ENCODE results near the gene LRRC59. TPM values are rescaled to one million over a fixed set of nuclear protein-coding genes. Genes with fewer than 3 reads are reported as not detected.

LRRC59 gene
- 10 to 100 TPM; 34.4 to 76.6 (median 50.3) TPM for total RNA-seq

DNA sequence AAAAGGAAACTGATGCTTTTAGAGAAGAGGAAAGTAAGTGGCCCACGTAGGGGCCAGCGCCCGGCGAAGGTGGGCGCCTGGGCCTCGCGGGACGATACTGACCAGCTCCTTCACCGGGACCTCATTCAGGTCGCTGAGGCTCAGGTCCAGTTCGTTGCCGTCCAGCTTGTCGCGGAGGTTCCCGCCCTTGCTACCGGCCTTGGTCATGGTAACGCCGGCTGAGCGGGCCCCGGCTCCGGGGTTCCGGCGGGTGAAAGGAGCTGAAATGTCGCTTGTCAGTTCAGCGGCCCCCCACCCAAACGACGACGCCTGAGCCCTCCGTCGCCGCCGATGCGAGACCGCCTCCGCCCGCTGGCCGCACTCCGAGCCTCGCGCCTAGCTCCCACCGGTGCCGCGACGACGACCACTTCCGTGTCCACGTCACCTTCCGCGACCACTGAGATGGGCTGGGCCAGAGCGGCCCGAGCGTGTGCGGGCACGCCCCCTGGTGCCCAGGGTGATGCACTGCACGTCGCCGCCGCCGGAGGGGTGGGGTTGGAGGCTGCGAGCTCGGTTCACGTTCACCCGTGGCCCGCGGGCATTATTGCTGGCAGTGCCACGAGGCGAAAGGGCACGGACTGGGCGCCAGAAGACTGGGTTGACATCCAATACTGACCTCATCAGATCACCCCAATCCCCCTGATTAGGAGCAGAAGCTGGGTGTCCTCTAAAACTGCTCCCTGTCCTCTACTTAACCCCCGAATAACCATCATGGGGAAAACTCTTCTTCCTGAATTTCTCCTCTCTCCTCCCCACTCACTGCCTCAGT is at the start of gene LRRC59:
LRRC59 (minus strand) TSS at position 413 of the 808 bp plus-strand sequence; CDS start at position 207, 206 bp downstream.
- H3K27me3 ChIP-seq = no peaks in the 10 kb centered on the region
- no peaks in the 10 kb centered on the region for H3K9me3 ChIP-seq
- peak within 1 kb of the TSS; percentile 51 to 94 for H3K4me3 ChIP-seq
- H3K4me1 ChIP-seq = peaks cover 0 to 35% (median 17%) of the 10 kb centered on the region in 3 donors
- TF ChIP-seq POLR2AphosphoS5 (IDR thresholded peaks at IDR 0.05) = peak; percentile 96
- TF ChIP-seq EP300 (IDR thresholded peaks at IDR 0.05) = no peak
- peak; percentile 78 to 85 for TF ChIP-seq POLR2A (IDR thresholded peaks at IDR 0.05)
- peak; percentile 83 to 98 (median 88) for TF ChIP-seq CTCF (IDR thresholded peaks at IDR 0.05)
- H3K27ac ChIP-seq = peak within 1 kb of the TSS; percentile 20 to 86 (median 77)
- peaks cover 0 to 31% of the 10 kb centered on the region in 2 donors for H3K36me3 ChIP-seq
- ATAC-seq = peak; percentile 98
- 3 to 8% methylated on average over 4 to 5 of the region's 70 CpGs for whole genome bisulfite sequencing, 2 donors (ENCODE audit: low coverage in 1 of 2)

DNA sequence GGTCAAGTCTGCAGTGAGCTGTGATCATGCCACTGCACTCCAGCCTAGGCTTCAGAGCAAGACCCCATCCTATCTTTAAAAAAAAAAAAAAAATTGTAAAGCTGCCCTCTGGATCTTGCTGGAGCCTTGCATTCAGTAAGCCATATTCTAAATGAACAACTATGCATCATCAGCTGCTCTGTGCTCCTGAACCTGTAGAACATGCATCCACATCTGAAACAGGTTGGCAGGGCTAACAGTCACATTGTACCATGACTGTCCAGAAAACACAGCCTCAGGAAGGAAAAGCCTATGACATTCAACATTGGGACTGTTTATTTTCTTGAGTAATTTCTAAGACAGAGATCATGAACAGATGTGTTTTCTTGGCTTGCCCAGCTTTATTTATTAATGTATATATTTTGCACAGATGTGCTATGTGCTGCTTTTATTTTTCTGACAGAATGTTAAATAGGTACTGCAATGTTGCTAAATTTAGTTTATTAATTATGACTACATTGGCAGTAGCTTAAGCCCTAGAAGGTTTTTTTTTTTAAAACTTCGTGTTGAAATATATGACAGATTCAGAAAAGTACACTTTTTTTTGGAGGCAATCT is 48.5 kb upstream of the LRRC59 start:
- no peak overlapping the region for H3K27ac ChIP-seq
- no peaks in the 10 kb centered on the region for H3K9me3 ChIP-seq
- TF ChIP-seq EP300 (IDR thresholded peaks at IDR 0.05) (no peak), POLR2AphosphoS5 (IDR thresholded peaks at IDR 0.05) (no peak), POLR2A (IDR thresholded peaks at IDR 0.05) (no peak), CTCF (IDR thresholded peaks at IDR 0.05) (no peak)
- H3K4me3 ChIP-seq = no peak overlapping the region
- WGBS, 2 donors (ENCODE audit: low coverage in 1 of 2) = 28 to 33% methylated on average over 1 of the region's 1 CpG
- no peak for ATAC-seq
- H3K27me3 ChIP-seq = no peaks in the 10 kb centered on the region
- peaks cover 0 to 2% of the 10 kb centered on the region in 2 donors for H3K36me3 ChIP-seq
- H3K4me1 ChIP-seq = peaks cover 0 to 11% (median 0%) of the 10 kb centered on the region in 3 donors

- no peak overlapping the region for H3K4me3 ChIP-seq
- 82 to 100% methylated on average over 4 to 6 of the region's 6 CpGs for WGBS, 2 donors (ENCODE audit: low coverage in 1 of 2)
- no peak for TF ChIP-seq CTCF (IDR thresholded peaks at IDR 0.05)
- TF ChIP-seq POLR2AphosphoS5 (IDR thresholded peaks at IDR 0.05) = no peak
- TF ChIP-seq POLR2A (IDR thresholded peaks at IDR 0.05) = no peak
- no peak for TF ChIP-seq EP300 (IDR thresholded peaks at IDR 0.05)
- no peaks in the 10 kb centered on the region for H3K9me3 ChIP-seq
- no peak overlapping the region for H3K27ac ChIP-seq
- no peak for ATAC-seq
- H3K36me3 ChIP-seq = peaks cover 0 to 6% of the 10 kb centered on the region in 2 donors
- H3K27me3 ChIP-seq = no peaks in the 10 kb centered on the region
- peaks cover 0 to 11% (median 0%) of the 10 kb centered on the region in 3 donors for H3K4me1 ChIP-seq
Observed at GRCh38 chr17:50444841-50445715, 47.8 kb upstream of the LRRC59 start.

GRCh38 chr17:50443505-50443974 is 46.2 kb upstream of the LRRC59 start:
- H3K27ac ChIP-seq = no peak overlapping the region
- TF ChIP-seq POLR2AphosphoS5 (IDR thresholded peaks at IDR 0.05) = no peak
- TF ChIP-seq POLR2A (IDR thresholded peaks at IDR 0.05) = no peak
- no peak for TF ChIP-seq CTCF (IDR thresholded peaks at IDR 0.05)
- TF ChIP-seq EP300 (IDR thresholded peaks at IDR 0.05) = no peak
- H3K36me3 ChIP-seq = peaks cover 0 to 6% of the 10 kb centered on the region in 2 donors
- WGBS, 2 donors (ENCODE audit: low coverage in 1 of 2) = 7% methylated on average over 3 of the region's 3 CpGs
- H3K27me3 ChIP-seq = no peaks in the 10 kb centered on the region
- ATAC-seq = no peak
- H3K9me3 ChIP-seq = no peaks in the 10 kb centered on the region
- H3K4me3 ChIP-seq = no peak overlapping the region
- H3K4me1 ChIP-seq = peaks cover 0 to 11% (median 0%) of the 10 kb centered on the region in 3 donors
